Endothelial cell (in vitro differentiated cells): ENCODE results near the gene METRNL. TPM values are rescaled to one million over a fixed set of nuclear protein-coding genes. Genes with fewer than 3 reads are reported as not detected.
A peak's percentile ranks its signal among the peaks of the same experiment; 100 is the strongest.
"Not testable (repeated sequence)": the region's sequence is repeated elsewhere in the genome, so short reads cannot be mapped to it uniquely, and the experiment has no call there.

ENCODE experiments used
- DNase-seq: peaks from one replicate; pipeline ENCODE4 v3.0.0; 2021; ENCODE audit warnings: low spot score
- H3K27ac Mint-ChIP-seq: one replicate; pipeline ENCODE4 v1.8.0; 2021; ENCODE audit warnings: mixed read lengths, inconsistent platforms; ENCODE audit not compliant: unreplicated experiment
- H3K27me3 Mint-ChIP-seq: one replicate; pipeline ENCODE4 v1.8.0; 2021; ENCODE audit warnings: mild to moderate bottlenecking, moderate library complexity, mixed read lengths, inconsistent platforms; ENCODE audit not compliant: unreplicated experiment
- H3K36me3 Mint-ChIP-seq: one replicate; pipeline ENCODE4 v1.8.0; 2021; ENCODE audit warnings: mild to moderate bottlenecking, low read depth, mixed read lengths, inconsistent platforms; ENCODE audit not compliant: unreplicated experiment
- H3K4me1 Mint-ChIP-seq: one replicate; pipeline ENCODE4 v1.8.0; 2021; ENCODE audit warnings: mild to moderate bottlenecking, mixed read lengths, inconsistent platforms; ENCODE audit not compliant: unreplicated experiment
- H3K4me3 Mint-ChIP-seq: one replicate; pipeline ENCODE4 v1.8.0; 2021; ENCODE audit warnings: mild to moderate bottlenecking, mixed read lengths, inconsistent platforms; ENCODE audit not compliant: unreplicated experiment
- H3K9me3 Mint-ChIP-seq: one replicate; pipeline ENCODE4 v1.8.0; 2021; ENCODE audit warnings: mixed read lengths, inconsistent platforms; ENCODE audit not compliant: unreplicated experiment
- CTCF ChIP-seq: fragments of 200-600 bp; sonication (generic); IDR thresholded peaks from one replicate; pipeline ENCODE4 v1.5.0; 2021; ENCODE audit warnings: antibody characterized with exemption; ENCODE audit not compliant: unreplicated experiment
- total RNA-seq: library from RNA; stranded (reverse); fragmentation: NEBNext Ultra II Directional; extraction: Animal tissue kit (Norgen Biotek cat#: 25700); gene quantifications from one replicate; pipeline ENCODE4 v1.2.1, GENCODE V29; 2021; ENCODE audit not compliant: unreplicated experiment

The METRNL gene
- total RNA-seq, 1 donor from 2014 or later: 5.3 TPM

GRCh38 chr17:83118071-83118841 is 38.8 kb downstream of the METRNL start:
- Mint-ChIP-seq H3K27ac (no peak overlapping the region), H3K4me1 (peaks cover 2% of the 10 kb centered on the region), H3K4me3 (no peak overlapping the region), H3K27me3 (peaks cover 9% of the 10 kb centered on the region), H3K9me3 (no peaks in the 10 kb centered on the region), H3K36me3 (peaks cover 3% of the 10 kb centered on the region)
- no peak for TF ChIP-seq CTCF
- DNase-seq: no peak

- peaks cover 8% of the 10 kb centered on the region for H3K27me3 Mint-ChIP-seq
Measured at GRCh38 chr17:83119987-83120864, 40.8 kb downstream of the METRNL start.

GRCh38 chr17:83121473-83121872 is 42.1 kb downstream of the METRNL start:
- H3K4me1 Mint-ChIP-seq, H3K36me3 Mint-ChIP-seq, DNase-seq, H3K27me3 Mint-ChIP-seq, H3K9me3 Mint-ChIP-seq, H3K4me3 Mint-ChIP-seq, H3K27ac Mint-ChIP-seq: not testable (repeated sequence)

More at GRCh38 chr17:83119987-83120864, 40.8 kb downstream of the METRNL start:
- no peak overlapping the region for H3K27ac Mint-ChIP-seq
- H3K9me3 Mint-ChIP-seq: no peaks in the 10 kb centered on the region
- peak overlapping the region; percentile 56 for H3K4me3 Mint-ChIP-seq
- TF ChIP-seq CTCF: no peak
- DNase-seq: no peak
- H3K4me1 Mint-ChIP-seq: peaks cover 2% of the 10 kb centered on the region
- H3K36me3 Mint-ChIP-seq: peaks cover 3% of the 10 kb centered on the region

GRCh38 chr17:83121921-83122820 is 42.8 kb downstream of the METRNL start:
- Mint-ChIP-seq H3K4me3 (no peak overlapping the region), H3K27me3 (peaks cover 8% of the 10 kb centered on the region), H3K4me1 (peaks cover 2% of the 10 kb centered on the region), H3K9me3 (no peaks in the 10 kb centered on the region), H3K27ac (no peak overlapping the region), H3K36me3 (peaks cover 3% of the 10 kb centered on the region)
- no peak for TF ChIP-seq CTCF
- DNase-seq: no peak

GRCh38 chr17:83122834-83123233 is 43.4 kb downstream of the METRNL start:
- Mint-ChIP-seq H3K27me3 (peaks cover 8% of the 10 kb centered on the region), H3K27ac (no peak overlapping the region), H3K36me3 (peaks cover 3% of the 10 kb centered on the region), H3K9me3 (no peaks in the 10 kb centered on the region), H3K4me1 (peaks cover 2% of the 10 kb centered on the region), H3K4me3 (no peak overlapping the region)
- no peak for DNase-seq
- TF ChIP-seq CTCF: no peak
